ENCODE data around the gene TANGO2.

The TANGO2 gene

GRCh38 chr22:19992921-19993355 is 28.0 kb upstream of the TANGO2 start:
- TF ChIP-seq HDGF (IDR thresholded peaks at IDR 0.05; ENCODE audit: borderline replicate concordance) (no peak), ARNT (IDR thresholded peaks at IDR 0.05) (no peak), FOXK2 (IDR thresholded peaks at IDR 0.05) (no peak), NFRKB (IDR thresholded peaks at IDR 0.05) (no peak), FOXA1 (IDR thresholded peaks at IDR 0.05) (no peak), SUZ12 (IDR thresholded peaks at IDR 0.05) (no peak), ZNF384 (IDR thresholded peaks at IDR 0.05) (no peak), FOXM1 (IDR thresholded peaks at IDR 0.05; ENCODE audit: borderline replicate concordance) (no peak), LEF1 (IDR thresholded peaks at IDR 0.05; ENCODE audit: borderline replicate concordance) (no peak), CTBP1 (IDR thresholded peaks at IDR 0.05; ENCODE audit: borderline replicate concordance) (no peak), SP1 (IDR thresholded peaks at IDR 0.05) (no peak), TARDBP (IDR thresholded peaks at IDR 0.05) (no peak)
- TF ChIP-seq, protein P1, sequence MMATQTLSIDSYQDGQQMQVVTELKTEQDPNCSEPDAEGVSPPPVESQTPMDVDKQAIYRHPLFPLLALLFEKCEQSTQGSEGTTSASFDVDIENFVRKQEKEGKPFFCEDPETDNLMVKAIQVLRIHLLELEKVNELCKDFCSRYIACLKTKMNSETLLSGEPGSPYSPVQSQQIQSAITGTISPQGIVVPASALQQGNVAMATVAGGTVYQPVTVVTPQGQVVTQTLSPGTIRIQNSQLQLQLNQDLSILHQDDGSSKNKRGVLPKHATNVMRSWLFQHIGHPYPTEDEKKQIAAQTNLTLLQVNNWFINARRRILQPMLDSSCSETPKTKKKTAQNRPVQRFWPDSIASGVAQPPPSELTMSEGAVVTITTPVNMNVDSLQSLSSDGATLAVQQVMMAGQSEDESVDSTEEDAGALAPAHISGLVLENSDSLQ (IDR thresholded peaks at IDR 0.05) = no peak
- ChIA-PET CTCF (no interaction called here), POLR2A (no interaction called here)
- DNase-seq (ENCODE audit: extremely low spot score) = no peak

DNA sequence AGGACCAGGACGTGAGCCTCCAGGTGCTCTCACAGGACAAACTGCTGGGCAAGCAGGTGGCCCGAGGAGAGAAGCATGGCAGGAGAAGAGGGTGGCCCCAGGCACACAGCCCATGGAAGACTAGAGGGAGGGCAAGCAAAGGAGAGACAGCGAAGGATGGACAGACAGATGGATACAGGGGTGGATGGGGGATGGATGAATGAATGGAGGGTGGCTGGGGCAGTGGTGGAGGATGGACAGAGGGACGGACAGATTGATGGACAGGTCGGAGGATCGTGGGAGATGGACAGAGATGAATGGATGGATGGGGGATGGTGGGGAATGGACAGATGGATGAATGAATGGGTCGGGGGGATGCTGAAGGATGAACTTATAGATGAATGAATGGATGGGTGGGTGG is 27.0 kb upstream of the TANGO2 start:
- no peak for TF ChIP-seq SUZ12 (IDR thresholded peaks at IDR 0.05)
- no peak for TF ChIP-seq HDGF (IDR thresholded peaks at IDR 0.05; ENCODE audit: borderline replicate concordance)
- TF ChIP-seq ELF4 (IDR thresholded peaks at IDR 0.05) = no peak
- no peak for TF ChIP-seq NFRKB (IDR thresholded peaks at IDR 0.05)
- no peak for TF ChIP-seq FOXM1 (IDR thresholded peaks at IDR 0.05; ENCODE audit: borderline replicate concordance)
- no peak for TF ChIP-seq ARNT (IDR thresholded peaks at IDR 0.05)
- TF ChIP-seq CTBP1 (IDR thresholded peaks at IDR 0.05; ENCODE audit: borderline replicate concordance) = no peak
- TF ChIP-seq FOXK2 (IDR thresholded peaks at IDR 0.05) = no peak
- TF ChIP-seq SP1 (IDR thresholded peaks at IDR 0.05) = no peak
- TF ChIP-seq TARDBP (IDR thresholded peaks at IDR 0.05) = no peak
- TF ChIP-seq FOXA1 (IDR thresholded peaks at IDR 0.05) = no peak
- ChIA-PET POLR2A (no interaction called here), CTCF (no interaction called here)
- no peak for DNase-seq (ENCODE audit: extremely low spot score)

DNA sequence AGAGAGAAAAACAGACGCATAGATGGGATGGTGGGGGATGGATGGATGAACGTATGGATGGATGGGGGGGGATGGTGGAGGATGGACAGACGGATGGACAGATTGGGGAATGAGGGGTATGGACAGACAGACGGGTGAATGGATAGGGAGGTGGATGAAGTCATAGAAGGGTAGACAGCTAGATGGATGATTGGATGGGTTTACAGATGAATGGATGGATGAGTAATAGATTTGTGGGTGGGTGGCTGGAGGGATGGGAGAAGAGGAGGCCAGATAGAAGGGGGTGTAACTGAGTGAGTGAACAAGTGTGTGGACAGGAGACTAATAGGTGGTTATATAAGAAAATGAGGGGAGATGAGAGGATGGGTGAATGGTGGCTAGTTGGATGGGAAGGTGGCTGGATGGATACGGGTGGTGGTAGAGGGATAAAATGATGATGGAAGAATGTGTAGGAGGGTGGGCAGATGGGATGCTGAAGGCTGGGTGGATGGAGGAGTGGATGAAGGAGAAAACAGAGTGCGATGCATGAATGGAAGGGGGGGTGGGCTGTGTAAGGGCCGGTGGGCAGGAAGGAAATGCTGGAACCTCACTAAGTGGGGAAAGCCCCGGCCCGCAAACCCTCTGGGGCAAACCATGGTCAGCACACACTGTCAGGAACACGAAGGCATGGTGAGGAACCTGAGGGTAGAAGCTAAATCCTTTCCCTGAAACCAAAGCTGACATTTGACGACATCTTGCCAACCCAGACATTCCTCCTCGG is 25.9 kb upstream of the TANGO2 start:
- TF ChIP-seq ZNF384 (IDR thresholded peaks at IDR 0.05) (no peak), ARNT (IDR thresholded peaks at IDR 0.05) (no peak), FOXM1 (IDR thresholded peaks at IDR 0.05; ENCODE audit: borderline replicate concordance) (no peak), SUZ12 (IDR thresholded peaks at IDR 0.05) (no peak), SP1 (IDR thresholded peaks at IDR 0.05) (no peak), FOXK2 (IDR thresholded peaks at IDR 0.05) (no peak), BHLHE40 (IDR thresholded peaks at IDR 0.05; ENCODE audit: borderline replicate concordance) (no peak), LEF1 (IDR thresholded peaks at IDR 0.05; ENCODE audit: borderline replicate concordance) (no peak), NFRKB (IDR thresholded peaks at IDR 0.05) (no peak), TARDBP (IDR thresholded peaks at IDR 0.05) (no peak), CTBP1 (IDR thresholded peaks at IDR 0.05; ENCODE audit: borderline replicate concordance) (no peak), FOXA1 (IDR thresholded peaks at IDR 0.05) (no peak), ELF4 (IDR thresholded peaks at IDR 0.05) (no peak), L3MBTL2 (conservative IDR thresholded peaks at IDR 0.05) (no peak), HDGF (IDR thresholded peaks at IDR 0.05; ENCODE audit: borderline replicate concordance) (no peak)
- TF ChIP-seq, protein P1 (IDR thresholded peaks at IDR 0.05) = no peak
- POLR2A ChIA-PET = no interaction called here
- CTCF ChIA-PET = no interaction called here
- no peak for DNase-seq (ENCODE audit: extremely low spot score)

DNA sequence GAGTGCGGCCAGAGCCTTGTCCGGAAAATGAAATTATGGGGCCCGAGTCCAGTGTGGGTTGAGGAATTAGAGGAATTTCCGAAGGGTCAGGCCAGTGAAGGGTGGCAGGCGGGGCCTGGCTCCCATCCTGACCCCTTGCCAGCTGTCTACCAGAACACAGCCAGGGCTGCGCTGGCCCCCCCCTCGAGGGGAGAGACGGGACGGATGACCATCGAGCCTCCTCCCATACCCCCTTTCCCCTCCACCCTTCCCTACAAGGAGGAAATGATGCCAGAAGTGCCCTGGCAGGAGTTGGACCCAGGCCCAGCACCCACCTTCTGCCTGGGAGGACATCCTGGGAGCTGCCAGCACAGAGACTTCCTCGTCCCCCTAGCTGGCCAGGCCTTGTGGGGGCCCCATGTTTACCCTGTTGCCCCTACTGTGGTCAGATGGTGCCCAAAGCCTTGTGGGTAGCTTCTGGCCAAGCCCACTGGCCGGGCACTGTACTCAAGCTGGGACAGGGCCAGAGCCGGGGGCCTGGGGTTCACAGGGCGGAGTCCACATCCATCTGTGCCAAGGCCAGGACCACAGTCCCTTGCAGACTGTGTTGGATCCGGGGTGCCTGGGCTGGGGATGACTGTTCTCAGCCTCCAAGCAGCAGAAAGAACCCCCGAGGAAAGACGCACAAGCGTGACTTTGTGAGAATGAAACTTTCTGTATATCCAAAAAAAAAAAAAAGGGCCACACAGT is 25.1 kb upstream of the TANGO2 start:
- DNase-seq (ENCODE audit: extremely low spot score) = no peak
- TF ChIP-seq CTBP1 (IDR thresholded peaks at IDR 0.05; ENCODE audit: borderline replicate concordance) (no peak), FOXA1 (IDR thresholded peaks at IDR 0.05) (no peak), SP1 (IDR thresholded peaks at IDR 0.05) (no peak), ZNF384 (IDR thresholded peaks at IDR 0.05) (no peak), BHLHE40 (IDR thresholded peaks at IDR 0.05; ENCODE audit: borderline replicate concordance) (no peak), HDGF (IDR thresholded peaks at IDR 0.05; ENCODE audit: borderline replicate concordance) (no peak), L3MBTL2 (conservative IDR thresholded peaks at IDR 0.05) (no peak), TARDBP (IDR thresholded peaks at IDR 0.05) (no peak), NFRKB (IDR thresholded peaks at IDR 0.05) (no peak), ELF4 (IDR thresholded peaks at IDR 0.05) (no peak), FOXM1 (IDR thresholded peaks at IDR 0.05; ENCODE audit: borderline replicate concordance) (no peak), LEF1 (IDR thresholded peaks at IDR 0.05; ENCODE audit: borderline replicate concordance) (no peak), ARNT (IDR thresholded peaks at IDR 0.05) (no peak), FOXK2 (IDR thresholded peaks at IDR 0.05) (no peak), SUZ12 (IDR thresholded peaks at IDR 0.05) (no peak)
- TF ChIP-seq, protein P1 (IDR thresholded peaks at IDR 0.05) = no peak
- ChIA-PET CTCF (no interaction called here), POLR2A (no interaction called here)

DNA sequence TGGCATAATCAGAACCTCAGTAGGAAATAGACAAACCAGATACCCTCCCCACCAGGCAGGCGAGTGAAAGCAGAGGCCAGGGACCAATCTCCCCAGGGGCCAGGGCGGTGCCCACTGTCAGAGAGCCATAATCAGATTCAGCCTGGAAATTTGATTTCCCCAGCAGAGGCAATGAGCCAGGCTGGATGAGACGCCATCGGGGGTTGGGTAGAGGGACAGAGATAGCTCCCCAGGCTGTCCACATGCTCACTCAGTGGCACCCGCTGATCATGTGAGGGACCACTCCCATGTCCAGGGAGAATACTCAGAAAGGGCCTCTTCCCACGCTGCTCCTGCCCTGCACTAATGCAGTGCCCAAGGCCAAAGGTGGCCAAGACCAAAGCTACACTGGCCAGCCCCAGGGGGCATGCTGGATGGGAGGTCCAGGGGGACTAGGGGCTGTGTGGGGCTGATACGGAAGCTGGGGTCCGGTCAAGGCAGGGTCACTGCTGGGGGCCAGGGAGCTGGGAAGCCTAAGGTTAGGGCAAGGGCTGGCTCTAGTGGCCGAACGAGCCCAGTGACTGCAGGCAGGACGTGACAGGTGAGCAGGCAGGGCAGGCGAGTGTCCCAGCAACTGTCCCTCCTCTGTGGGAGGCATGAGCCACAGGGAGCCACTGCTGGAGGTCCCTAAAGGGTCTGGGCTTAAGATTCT is 24.1 kb upstream of the TANGO2 start:
- DNase-seq (ENCODE audit: extremely low spot score) = no peak
- TF ChIP-seq FOXM1 (IDR thresholded peaks at IDR 0.05; ENCODE audit: borderline replicate concordance) (no peak), ARNT (IDR thresholded peaks at IDR 0.05) (no peak), LEF1 (IDR thresholded peaks at IDR 0.05; ENCODE audit: borderline replicate concordance) (no peak), FOXA1 (IDR thresholded peaks at IDR 0.05) (no peak), FOXK2 (IDR thresholded peaks at IDR 0.05) (no peak), ZNF384 (IDR thresholded peaks at IDR 0.05) (no peak), ELF4 (IDR thresholded peaks at IDR 0.05) (no peak), TARDBP (IDR thresholded peaks at IDR 0.05) (no peak), CTBP1 (IDR thresholded peaks at IDR 0.05; ENCODE audit: borderline replicate concordance) (no peak), SUZ12 (IDR thresholded peaks at IDR 0.05) (no peak), SP1 (IDR thresholded peaks at IDR 0.05) (no peak), NFRKB (IDR thresholded peaks at IDR 0.05) (no peak), HDGF (IDR thresholded peaks at IDR 0.05; ENCODE audit: borderline replicate concordance) (no peak), BHLHE40 (IDR thresholded peaks at IDR 0.05; ENCODE audit: borderline replicate concordance) (no peak), L3MBTL2 (conservative IDR thresholded peaks at IDR 0.05) (no peak)
- TF ChIP-seq, protein P1 (IDR thresholded peaks at IDR 0.05) = no peak
- ChIA-PET CTCF (interaction anchor here (1.9 kb wide), 1 partner anchor 16 kb away, joined by 8 read pairs; no protein-coding TSS in a partner anchor), POLR2A (interaction anchor here (0.9 kb wide), 1 partner anchor 13 kb away, joined by 3 read pairs; no protein-coding TSS in a partner anchor)
